NCI-H1105 treated with DMSO at 0.1 percent for 48 hours (cell line): ENCODE measurements around the gene SHISA6.

Experiments
- DNase-seq: peaks from one replicate; lab custom pipeline; 2025; lab: John Stamatoyannopoulos, UW

The SHISA6 gene

GRCh38 chr17:11353601-11354000, 112.6 kb downstream of the SHISA6 start:
- no peak for DNase-seq

GRCh38 chr17:11356371-11356770, 115.4 kb downstream of the SHISA6 start:
- no peak for DNase-seq

DNA sequence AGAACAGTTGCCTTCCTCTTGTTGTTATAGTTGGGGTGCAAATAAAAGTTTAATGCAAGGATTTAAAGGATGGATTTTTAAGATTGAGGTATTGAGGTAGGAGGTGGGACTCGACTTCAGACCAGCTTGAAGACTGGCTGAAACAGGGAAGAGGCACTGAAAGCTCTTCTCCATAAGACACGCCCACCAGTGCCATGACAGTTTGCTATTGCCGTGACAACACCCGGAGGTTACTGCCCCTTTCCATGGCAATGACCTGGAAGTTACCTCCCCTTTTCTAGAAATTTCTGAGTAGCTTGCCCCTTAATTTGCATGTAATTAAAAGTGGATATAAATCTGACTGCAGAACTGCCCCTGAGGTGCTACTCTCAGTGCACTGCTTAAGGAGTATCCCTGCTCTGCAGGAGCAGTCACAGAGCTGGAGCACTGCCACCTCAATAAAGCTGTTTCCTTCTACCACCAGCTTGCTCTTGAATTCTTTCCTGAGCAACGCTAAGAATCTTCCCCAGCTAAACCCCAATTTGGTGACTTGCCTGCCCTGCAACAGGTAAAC, 122.6 kb downstream of the SHISA6 start:
- no peak for DNase-seq

DNA sequence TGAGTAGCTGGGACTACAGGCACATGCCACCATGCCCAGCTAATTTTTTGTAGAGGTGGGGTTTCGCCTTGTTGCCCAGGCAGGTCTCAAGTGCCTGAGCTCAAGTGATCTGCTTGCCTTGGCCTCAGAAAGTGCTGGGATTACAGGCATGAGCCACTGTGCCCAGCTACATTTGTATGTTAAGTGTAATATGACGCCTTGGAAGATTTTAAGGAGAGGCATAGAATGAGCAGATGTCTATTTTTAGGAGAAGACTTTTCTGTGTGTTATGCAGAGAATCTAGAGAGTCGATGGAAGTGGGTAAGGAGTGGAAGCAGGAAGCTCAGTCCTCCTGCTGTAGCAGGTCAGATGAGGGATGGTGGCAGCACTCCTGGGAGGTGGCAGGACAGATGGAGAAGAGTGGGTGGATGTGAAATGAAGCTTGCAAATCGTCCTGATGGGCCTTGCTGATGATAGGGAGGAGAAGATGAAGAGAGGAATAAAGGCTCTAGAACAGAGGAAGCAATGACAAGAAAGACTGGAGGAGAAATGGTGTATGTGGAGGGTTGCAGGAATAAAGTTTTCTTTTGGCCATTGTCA, 125.3 kb downstream of the SHISA6 start:
- DNase-seq = no peak

GRCh38 chr17:11369575-11369974, 128.6 kb downstream of the SHISA6 start:
- no peak for DNase-seq

DNA sequence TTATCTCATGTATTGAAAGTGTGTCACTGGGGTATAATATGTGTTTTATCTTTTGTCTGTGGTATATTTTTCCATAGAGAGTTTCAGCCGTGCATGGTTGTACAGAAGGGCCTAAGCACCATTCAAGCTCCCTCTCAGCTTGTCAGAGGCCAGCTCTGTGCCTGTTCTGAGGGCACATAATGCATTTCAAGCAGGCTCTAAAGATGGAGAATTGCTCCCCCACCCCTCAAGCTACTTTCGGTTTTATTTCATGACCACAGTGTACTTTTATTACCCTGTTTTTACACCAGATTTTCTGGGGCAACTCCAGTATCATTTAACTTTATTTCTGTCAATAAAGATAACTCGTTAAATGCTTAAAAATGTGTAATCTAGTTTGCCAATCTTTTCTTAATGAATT, 131.7 kb downstream of the SHISA6 start:
- no peak for DNase-seq

DNA sequence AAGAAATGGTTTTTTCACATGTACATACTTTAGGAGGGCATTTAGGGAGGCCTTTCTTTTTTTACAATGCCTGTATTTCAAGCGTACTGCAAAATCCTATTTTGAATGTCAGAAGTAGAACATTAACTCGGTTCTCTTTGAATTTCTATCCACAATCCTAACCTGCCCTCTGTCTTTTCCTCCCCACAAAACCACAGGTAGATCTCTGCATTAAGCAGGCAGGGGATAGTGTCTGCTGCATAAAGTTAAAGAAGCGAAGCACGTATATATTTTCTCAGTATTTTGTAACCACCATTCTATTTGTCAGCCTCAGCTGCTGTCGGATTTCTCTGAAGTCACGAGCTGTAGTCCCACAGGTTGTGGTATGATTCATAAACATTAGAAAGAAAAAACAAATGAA, 137.5 kb downstream of the SHISA6 start:
- no peak for DNase-seq

- DNase-seq = no peak
These were observed 139.7 kb downstream of the SHISA6 start for GRCh38 chr17:11380761-11381160.

GRCh38 chr17:11383157-11383556, 142.1 kb downstream of the SHISA6 start:
- DNase-seq = no peak

GRCh38 chr17:11384131-11384530, 143.1 kb downstream of the SHISA6 start:
- no peak for DNase-seq

DNA sequence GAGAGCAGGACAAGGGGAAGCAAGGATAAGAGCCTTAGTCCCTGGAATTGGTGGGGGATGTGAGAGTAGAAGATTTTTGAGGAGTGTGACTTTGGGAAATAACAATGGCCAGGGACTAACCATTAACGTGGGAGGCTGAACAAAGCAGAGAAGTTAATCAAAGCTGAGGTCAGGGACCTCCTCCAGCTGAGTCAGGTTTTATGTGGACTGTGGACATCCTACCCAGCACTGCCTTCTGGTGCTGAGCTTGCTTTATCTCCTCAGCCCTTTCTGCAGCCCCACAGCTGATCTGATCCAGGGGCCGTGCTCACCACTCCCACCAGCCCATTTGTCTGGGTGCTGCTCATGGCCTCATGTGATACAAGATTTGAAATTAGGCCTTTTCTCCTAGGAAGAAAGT, 146.6 kb downstream of the SHISA6 start:
- no peak for DNase-seq

DNA sequence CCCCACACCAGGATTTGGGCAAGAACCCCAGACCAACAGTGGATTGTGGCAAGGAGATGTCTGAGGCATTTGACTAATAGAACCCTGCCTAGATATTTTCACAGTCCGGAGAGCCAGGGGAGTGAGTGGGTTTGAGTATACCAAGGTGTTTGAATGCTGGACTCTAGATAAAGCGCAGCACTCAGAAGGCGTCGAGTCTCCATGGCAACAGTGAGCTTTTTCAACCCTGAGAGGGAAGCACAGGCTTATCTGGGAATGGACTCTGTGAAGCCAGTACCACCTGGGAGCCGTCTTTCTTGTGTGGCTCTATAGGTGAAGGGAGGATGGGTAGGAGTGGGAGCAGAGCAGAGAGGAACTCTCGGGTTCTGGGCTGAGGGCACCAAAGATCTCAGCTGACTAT, 147.0 kb downstream of the SHISA6 start:
- no peak for DNase-seq

GRCh38 chr17:11389583-11389982, 148.6 kb downstream of the SHISA6 start:
- DNase-seq = no peak

DNA sequence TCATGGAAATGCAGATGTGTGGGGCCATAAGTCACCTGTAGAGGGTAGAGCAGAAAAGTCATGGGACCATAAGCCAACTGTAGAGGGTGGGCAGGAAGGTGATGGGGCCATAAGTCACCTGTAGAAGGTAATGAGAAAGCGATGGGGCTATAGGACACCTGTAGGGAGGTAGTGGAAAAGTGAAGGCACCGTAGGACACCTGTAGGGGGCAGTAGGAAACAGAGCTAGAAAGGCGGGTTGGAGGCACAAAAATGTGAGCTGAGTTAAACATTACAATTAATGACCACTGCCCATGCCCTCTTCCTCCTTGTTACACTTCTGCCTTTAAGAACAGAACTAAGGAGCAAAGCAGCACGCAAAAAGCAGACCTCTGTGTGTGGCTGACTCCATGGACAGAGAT, 150.1 kb downstream of the SHISA6 start:
- DNase-seq = no peak

GRCh38 chr17:11404431-11405276, 163.6 kb downstream of the SHISA6 start:
- DNase-seq = peak; percentile 2

- DNase-seq = peak; percentile 43
These were observed 165.7 kb downstream of the SHISA6 start for GRCh38 chr17:11406716-11407115.

GRCh38 chr17:11412654-11413053, 171.6 kb downstream of the SHISA6 start:
- peak; percentile 1 for DNase-seq

GRCh38 chr17:11418342-11418741, 177.3 kb downstream of the SHISA6 start:
- DNase-seq = no peak

GRCh38 chr17:11430751-11431150, 189.7 kb downstream of the SHISA6 start:
- DNase-seq = no peak

DNA sequence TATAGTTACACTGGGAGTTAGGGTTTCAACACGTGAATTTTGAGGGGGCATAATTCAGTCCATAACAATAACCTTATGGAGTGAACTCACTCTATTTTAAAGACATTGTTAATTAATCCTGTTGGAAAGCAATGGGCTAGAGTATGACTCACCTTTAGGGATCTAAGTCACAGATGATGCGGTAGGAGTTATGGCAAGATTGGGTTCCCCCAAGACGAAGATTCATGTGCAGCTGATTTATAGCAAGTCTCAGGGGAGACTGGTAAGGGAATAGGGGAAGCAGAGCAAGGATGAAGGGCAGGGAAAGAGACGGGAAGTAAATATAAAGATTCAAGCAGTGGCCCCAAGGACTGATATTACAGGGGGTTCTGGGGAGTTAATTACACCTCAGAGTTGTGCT, 197.7 kb downstream of the SHISA6 start:
- no peak for DNase-seq

DNA sequence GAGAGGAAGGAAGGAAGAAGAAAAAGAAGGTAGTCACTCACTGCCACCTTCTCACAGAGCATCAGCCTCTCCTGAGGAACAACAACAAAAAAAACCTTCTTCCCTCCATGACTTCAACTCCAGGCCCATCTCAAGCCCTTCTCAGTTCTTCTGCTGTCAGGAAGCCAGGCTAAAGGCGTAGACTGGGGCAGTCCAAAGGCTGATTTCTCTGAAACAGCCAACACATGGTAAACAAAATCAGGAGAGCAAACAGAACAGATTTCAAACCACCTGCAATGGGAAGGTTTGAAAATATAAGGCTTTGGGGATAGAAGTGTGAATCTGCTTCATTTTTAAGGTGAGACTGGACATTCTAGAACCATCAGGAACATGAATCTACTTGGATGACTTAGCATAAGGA, 200.0 kb downstream of the SHISA6 start:
- DNase-seq = no peak

GRCh38 chr17:11446316-11446715, 205.3 kb downstream of the SHISA6 start:
- DNase-seq = no peak

DNA sequence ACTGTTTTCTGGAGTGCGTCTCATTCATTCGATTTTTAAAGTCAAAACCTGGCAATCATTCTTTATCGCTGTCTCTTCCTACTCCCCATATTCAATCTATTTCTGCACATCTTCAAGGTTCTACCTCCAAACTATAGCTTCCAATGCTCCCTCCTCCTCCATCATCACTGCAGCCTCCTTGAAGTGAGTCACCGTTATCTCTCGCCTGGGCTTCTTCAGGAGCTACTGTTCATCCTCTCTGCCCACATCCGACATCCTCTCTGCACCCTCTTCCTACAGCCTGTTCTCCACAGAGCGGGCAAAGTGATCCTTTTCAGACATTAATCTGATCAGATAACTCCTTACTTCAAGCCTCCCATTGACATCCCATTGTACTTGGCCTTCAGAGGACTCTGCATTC, 213.1 kb downstream of the SHISA6 start:
- DNase-seq = no peak

GRCh38 chr17:11458279-11458678, 217.3 kb downstream of the SHISA6 start:
- DNase-seq = no peak
